Panc1 (cell line): Measurements from ENCODE around the gene ITPKB. TPM values are rescaled to one million over a fixed set of nuclear protein-coding genes. Genes with fewer than 3 reads are reported as not detected.

Source experiments
- ATAC-seq: fragments of 200-7000 bp; cut with Tn5 transposase; 2 replicates; pipeline ENCODE4 v1.9.1; 2020; ENCODE audit warnings: mild to moderate bottlenecking, moderate library complexity
- BruUV-seq: library from RNA; stranded (reverse); fragments of 400-500 nt; replicated peaks from 2 replicates; lab custom pipeline; 2021; lab: Mats Ljungman, UMichigan
- CTCF ChIA-PET: fragments of 300-600 bp; sonication (Branson Sonifier 250); formaldehyde crosslinking; loops from one replicate; lab custom pipeline; 2022; ENCODE audit warnings: antibody characterized with exemption; lab: Charles Lee
- POLR2A ChIA-PET: fragments of 300-600 bp; sonication (Branson Sonifier 250); formaldehyde crosslinking; loops from one replicate; lab custom pipeline; 2022; ENCODE audit warnings: antibody characterized with exemption; lab: Charles Lee
- DNase-seq: peaks from one replicate; pipeline ENCODE4 v3.0.0-alpha.2; 2010; ENCODE audit warnings: low read depth, low spot score
- H3K27ac ChIP-seq: 2 replicates; pipeline ENCODE4 v1.5.1; 2011; ENCODE audit warnings: mild to moderate bottlenecking, low read length, inconsistent platforms
- H3K27me3 ChIP-seq: fragments of 200-500 bp; sonication (Bioruptor generic); 2 replicates; pipeline ENCODE4 v1.6.0; 2014; ENCODE audit warnings: low read length, inconsistent platforms; ENCODE audit not compliant: control insufficient read depth, insufficient read depth
- H3K36me3 ChIP-seq: fragments of 200-500 bp; sonication (Bioruptor generic); 2 replicates; pipeline ENCODE4 v1.5.1; 2014; ENCODE audit warnings: inconsistent platforms, mild to moderate bottlenecking, low read length, moderate library complexity; ENCODE audit not compliant: control insufficient read depth, insufficient read depth
- H3K4me1 ChIP-seq: 2 replicates; pipeline ENCODE4 v1.5.1; 2011; ENCODE audit warnings: inconsistent platforms, mild to moderate bottlenecking, low read length, moderate library complexity; ENCODE audit not compliant: control insufficient read depth, insufficient read depth
- H3K4me3 ChIP-seq, 2 experiments: 2 replicates each; pipeline ENCODE4 v1.5.1; 2011 to 2012; ENCODE audit warnings: low read depth in 2 of 2, low read length in 2 of 2, mild to moderate bottlenecking in 2 of 2, inconsistent platforms in 1 of 2, moderate library complexity in 1 of 2
- H3K9me3 ChIP-seq: fragments of 200-500 bp; sonication (Bioruptor generic); 2 replicates; pipeline ENCODE4 v1.5.1; 2014; ENCODE audit warnings: low read depth, mild to moderate bottlenecking, inconsistent platforms, low read length, moderate library complexity; ENCODE audit not compliant: control insufficient read depth, insufficient read depth
- CTCF ChIP-seq: fragments of 450-650 bp; IDR thresholded peaks from 2 replicates; pipeline ENCODE4 v1.5.1; 2017; ENCODE audit warnings: mild to moderate bottlenecking
- POLR2AphosphoS5 ChIP-seq: IDR thresholded peaks from 2 replicates; pipeline ENCODE4 v1.6.1; 2012; ENCODE audit warnings: mild to moderate bottlenecking, low read depth, low read length, moderate library complexity
- REST ChIP-seq, 2 experiments: IDR thresholded peaks; 2 replicates each; pipeline ENCODE4 v1.6.1; 2011 to 2012; ENCODE audit warnings: low read depth in 2 of 2, control low read depth in 1 of 2, low read length in 1 of 2, mild to moderate bottlenecking in 1 of 2, moderate library complexity in 1 of 2; ENCODE audit not compliant: insufficient read depth in 1 of 2
- SIN3A ChIP-seq: IDR thresholded peaks from 2 replicates; pipeline ENCODE4 v1.6.1; 2012; ENCODE audit warnings: low read depth, mild to moderate bottlenecking, low read length, moderate library complexity, borderline replicate concordance; ENCODE audit not compliant: insufficient read depth
- TCF7L2 ChIP-seq: IDR thresholded peaks from 2 replicates; pipeline ENCODE4 v1.6.1; 2011; ENCODE audit warnings: mild to moderate bottlenecking, low read depth, low read length, inconsistent platforms
- in situ Hi-C: cut with HindIII; loops from 2 replicates; pipeline ENCODE4 v1.10.0; 2016; ENCODE audit warnings: low sequenced_read_pairs, low pct_unique_long_range_greater_than_20kb
- intact Hi-C: fragments of 100-400 bp; cut with micrococcal nuclease; formaldehyde crosslinking; loops from one replicate; pipeline ENCODE4 v1.10.0; 2022; ENCODE audit not compliant: unreplicated experiment
- total RNA-seq: library from RNA; stranded (reverse); gene quantifications from one replicate; pipeline ENCODE4 v1.2.1, GENCODE V29; 2021; ENCODE audit not compliant: unreplicated experiment

ITPKB gene
- total RNA-seq, 1 experiment from 2014 or later = 10.9 TPM

GRCh38 chr1:226647719-226648118, 91.4 kb downstream of the ITPKB start:
- POLR2A ChIA-PET = interaction anchor here (0.7 kb wide), 1 partner anchor 14 kb away, joined by 3 read pairs; no protein-coding TSS in a partner anchor
- Histone ChIP-seq H3K9me3 (no peaks in the 10 kb centered on the region), H3K4me3 (no peak overlapping the region), H3K27me3 (no peaks in the 10 kb centered on the region), H3K36me3 (no peaks in the 10 kb centered on the region), H3K4me1 (no peaks in the 10 kb centered on the region), H3K27ac (no peak overlapping the region)
- in situ Hi-C loops (no loop called here), intact Hi-C loops (no loop called here)
- DNase-seq = no peak
- CTCF ChIA-PET = no interaction called here
- TF ChIP-seq POLR2AphosphoS5 (no peak), REST (IDR thresholded peaks at IDR 0.05; ENCODE audit: insufficient read depth in 1 of 2, low read depth in 2 of 2, low read length in 1 of 2) (no peak), CTCF (no peak), SIN3A (no peak), TCF7L2 (no peak)
- no peak for ATAC-seq
- BruUV-seq = no TSS peak

GRCh38 chr1:226646870-226647449, 92.1 kb downstream of the ITPKB start:
- H3K27ac ChIP-seq = no peak overlapping the region
- no peaks in the 10 kb centered on the region for H3K9me3 ChIP-seq
- CTCF ChIA-PET = no interaction called here
- intact Hi-C loops = no loop called here
- TF ChIP-seq POLR2AphosphoS5 = no peak
- no peak for TF ChIP-seq REST (IDR thresholded peaks at IDR 0.05; ENCODE audit: insufficient read depth in 1 of 2, low read depth in 2 of 2, low read length in 1 of 2)
- TF ChIP-seq SIN3A = no peak
- TF ChIP-seq CTCF = no peak
- no peak for TF ChIP-seq TCF7L2
- POLR2A ChIA-PET = interaction anchor here (0.7 kb wide), 1 partner anchor 14 kb away, joined by 3 read pairs; no protein-coding TSS in a partner anchor
- in situ Hi-C loops = no loop called here
- BruUV-seq = no TSS peak
- no peak overlapping the region for H3K4me3 ChIP-seq
- H3K36me3 ChIP-seq = no peaks in the 10 kb centered on the region
- ATAC-seq = no peak
- H3K27me3 ChIP-seq = no peaks in the 10 kb centered on the region
- H3K4me1 ChIP-seq = no peaks in the 10 kb centered on the region
- no peak for DNase-seq
